ENCODE results near the gene CCDC30.
"Not testable (repeated sequence)": the region's sequence is repeated elsewhere in the genome, so short reads cannot be mapped to it uniquely, and the experiment has no call there.

Gene CCDC30

DNA sequence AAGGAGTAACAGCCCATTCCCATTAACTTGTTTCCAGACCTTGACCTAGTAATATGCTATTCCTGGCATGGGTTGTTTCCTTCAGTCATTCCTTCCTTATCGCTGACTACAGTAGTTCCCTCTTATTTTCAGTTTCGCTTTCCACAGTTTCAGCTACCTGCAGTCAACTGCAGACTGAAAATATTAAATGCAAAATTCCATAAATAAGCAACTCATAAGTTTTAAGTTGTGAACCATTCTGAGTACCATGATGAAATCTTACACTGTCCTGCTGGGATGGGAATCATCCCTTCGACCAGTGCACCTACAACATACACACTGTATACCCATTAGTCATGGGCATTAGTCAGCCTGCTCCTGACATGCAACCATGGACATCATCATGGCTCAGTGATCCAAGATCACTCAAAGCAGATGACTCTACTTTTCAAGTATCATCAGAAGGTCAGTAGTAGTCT, 66.7 kb downstream of the CCDC30 start:
- DNase-seq (ENCODE audit: low read depth): no peak

DNA sequence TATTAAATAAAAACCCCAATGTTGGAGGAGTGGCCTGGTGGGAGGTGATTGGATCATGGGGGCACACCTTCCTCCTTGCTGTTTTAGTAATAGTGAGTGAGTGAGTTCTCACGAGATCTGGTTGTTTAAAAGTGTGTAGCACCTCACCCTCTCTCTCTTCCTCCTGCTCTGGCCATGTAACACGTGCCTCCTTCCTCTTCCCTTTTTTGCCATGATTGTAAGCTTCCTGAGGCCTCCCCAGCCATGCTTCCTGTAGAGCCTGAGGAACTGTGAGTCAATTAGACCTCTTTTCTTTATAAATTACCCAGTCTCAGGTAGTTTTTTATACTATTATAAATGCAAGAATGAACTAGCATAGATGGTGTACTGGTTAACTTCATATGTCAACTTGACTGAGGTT, 68.0 kb downstream of the CCDC30 start:
- DNase-seq (ENCODE audit: low read depth): no peak

DNA sequence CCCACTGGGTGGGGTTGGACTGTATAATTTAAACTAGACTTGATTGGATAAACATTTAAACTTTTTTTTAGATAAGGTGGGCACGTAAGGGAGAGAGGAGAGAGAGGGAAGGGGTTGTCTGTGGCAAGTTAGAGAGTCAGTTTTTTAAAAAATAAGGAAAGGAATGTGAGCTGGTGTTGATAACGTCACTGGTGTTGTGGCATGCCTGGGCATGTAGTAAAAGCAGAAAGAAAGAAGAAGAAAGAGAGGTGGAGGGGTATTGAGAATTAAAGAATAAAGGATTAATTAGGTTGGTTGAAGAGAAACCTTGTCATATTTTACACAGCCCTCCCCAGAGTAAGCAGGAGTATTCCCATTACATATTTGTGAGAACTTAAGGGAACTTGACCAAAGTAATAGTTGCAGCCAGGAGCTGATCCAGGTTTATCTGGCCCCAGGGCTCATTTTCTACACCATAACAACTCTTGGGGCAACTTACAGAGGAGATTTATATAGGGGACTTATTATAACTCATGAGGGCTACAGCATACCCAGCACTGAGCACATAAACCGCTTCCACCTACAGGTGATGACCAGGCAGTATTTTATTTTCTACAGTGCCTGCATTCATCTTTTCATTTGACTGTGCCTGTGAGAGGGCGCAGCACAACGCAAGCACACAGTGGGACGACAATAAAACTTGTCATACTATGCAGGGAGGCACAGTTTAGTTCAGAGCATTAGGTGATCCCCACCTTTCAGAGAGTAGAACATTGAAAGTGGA, 70.2 kb downstream of the CCDC30 start:
- no peak for DNase-seq (ENCODE audit: low read depth)

DNA sequence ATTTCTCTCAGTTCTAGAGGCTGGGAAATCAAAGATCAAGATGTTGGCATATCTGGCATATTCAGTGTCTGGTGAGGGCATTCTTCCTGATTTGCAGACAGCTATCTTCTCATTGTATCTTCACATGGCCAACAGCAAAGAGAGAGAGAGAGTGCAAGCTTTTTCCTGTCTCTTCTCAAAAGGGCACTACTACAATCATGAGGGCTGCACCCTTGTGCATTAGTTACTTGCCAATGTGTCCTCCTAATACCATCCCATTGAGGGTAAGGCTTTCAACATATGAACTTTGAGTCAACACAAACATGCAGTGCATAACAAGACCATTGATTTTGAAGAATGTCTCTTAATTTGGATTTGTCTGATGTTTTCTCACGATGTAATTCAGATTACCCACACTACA, 78.0 kb downstream of the CCDC30 start:
- DNase-seq (ENCODE audit: low read depth): no peak

DNA sequence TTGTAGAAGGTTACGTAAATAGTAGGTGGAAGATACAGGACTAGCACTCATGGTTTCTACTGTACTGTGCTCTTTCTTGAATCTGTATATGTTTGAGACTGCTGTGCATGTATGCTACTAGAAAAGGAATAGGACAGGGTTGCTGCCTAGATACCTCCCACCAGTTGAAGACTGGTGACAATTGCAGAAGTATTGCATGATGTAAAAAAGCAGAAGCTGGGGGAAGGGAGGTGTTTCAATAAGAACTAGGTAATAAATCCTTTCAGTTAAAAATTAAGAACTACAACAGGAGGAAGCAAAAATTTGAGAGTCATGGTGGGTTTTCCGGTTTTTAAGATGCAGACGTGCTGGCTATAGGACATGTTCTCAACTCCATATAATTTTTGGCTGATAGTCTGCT, 88.1 kb downstream of the CCDC30 start:
- no peak for DNase-seq (ENCODE audit: low read depth)

DNA sequence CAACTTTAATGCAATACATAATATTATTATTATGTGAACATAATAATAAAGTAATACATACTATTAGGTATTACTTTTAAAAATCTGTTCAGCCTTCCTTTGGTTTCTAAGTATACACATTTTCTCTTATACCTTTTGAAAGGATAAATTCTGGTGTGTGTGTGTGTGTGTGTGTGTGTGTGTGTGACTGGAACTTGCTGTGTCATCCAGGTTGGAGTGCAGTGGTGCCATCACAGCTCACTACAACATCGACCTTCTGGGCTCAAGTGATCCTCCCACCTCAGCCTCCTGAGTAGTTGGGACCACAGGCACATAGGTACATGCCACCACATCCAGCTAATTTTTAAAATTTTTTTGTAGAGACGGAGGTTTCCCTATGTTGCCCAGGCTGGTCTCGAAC, 88.5 kb downstream of the CCDC30 start:
- no peak for DNase-seq (ENCODE audit: low read depth)

DNA sequence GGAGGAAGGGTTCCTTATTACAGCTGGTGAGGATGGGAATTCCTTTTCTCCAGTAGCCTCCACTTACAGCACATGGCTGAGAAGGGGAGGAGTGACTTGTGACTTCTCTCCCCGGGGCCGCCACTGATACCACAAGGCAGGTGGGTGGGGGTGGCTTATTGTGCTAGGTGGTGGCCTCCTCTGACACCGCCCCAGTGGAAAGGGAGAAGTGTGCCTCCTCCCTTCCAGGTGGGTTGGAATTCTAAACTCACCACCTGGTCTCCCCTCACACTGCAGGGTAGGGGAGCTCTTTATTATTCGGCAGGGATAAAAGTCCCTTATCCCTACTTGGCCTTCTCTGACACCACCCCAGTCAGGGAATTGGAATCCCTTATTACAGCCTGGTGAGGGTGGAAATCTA, 89.5 kb downstream of the CCDC30 start:
- no peak for DNase-seq (ENCODE audit: low read depth)

DNA sequence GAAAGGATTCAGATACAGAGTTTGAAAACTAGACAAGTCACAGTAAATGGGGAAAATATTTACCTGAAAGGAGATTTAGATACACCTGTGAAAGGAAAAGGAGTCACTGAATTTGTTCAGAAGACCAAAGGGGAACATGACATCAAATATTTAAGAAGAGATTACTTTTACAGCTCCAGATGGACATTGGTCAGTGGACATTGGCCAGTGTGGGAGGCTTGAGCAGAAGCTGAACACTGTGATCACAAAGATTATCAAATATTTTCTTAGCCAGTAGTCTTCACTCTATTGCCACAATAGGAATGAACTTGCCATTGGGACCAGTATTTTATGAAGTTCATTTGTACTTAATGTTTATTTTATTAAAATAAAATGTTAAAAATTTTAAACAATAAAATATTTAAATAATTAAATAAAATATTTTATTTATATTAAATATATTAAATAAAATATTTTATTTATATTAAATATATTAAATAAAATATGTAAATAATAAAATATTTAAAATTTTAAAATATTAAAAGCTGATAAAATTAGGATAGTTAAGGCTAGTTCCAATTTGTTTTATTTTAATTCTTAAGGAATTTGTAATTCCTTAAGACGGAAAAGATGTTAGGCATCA, 94.3 kb downstream of the CCDC30 start:
- no peak for DNase-seq (ENCODE audit: low read depth)

DNA sequence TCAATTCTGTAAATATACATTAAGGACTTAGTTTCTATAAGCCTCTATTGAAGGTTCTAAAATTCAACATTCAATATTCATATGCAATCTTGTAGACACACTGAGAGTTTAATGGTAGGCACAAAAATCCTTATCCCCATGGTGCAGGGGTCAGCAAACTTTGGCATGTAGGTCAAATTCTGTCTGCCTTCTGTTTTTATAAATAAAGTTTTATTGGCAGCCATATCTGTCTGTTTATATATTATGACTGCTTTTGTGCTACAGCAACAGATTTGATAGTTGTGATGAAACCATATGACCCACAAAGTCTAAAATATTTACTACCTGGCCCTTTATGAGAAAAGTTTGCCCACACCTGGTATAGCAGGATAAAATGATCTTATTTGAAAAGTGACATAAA, 104.0 kb downstream of the CCDC30 start:
- no peak for DNase-seq (ENCODE audit: low read depth)

DNA sequence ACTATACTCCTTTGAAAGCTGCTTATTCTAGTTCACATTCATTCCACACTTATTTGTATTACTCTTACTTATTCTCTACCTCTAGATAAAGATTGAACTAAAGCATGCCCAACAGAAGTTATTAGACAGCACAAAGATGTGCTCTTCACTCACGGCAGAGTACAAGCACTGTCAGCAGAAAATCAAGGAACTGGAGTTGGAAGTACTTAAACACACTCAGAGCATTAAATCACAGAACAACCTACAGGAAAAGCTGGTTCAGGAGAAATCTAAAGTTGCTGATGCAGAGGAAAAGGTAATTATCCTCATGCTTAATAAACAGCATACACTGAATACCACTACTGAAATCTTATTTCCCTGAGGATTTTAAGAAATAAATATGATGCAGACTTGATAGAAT, 113.8 kb downstream of the CCDC30 start:
- no peak for DNase-seq (ENCODE audit: low read depth)

DNA sequence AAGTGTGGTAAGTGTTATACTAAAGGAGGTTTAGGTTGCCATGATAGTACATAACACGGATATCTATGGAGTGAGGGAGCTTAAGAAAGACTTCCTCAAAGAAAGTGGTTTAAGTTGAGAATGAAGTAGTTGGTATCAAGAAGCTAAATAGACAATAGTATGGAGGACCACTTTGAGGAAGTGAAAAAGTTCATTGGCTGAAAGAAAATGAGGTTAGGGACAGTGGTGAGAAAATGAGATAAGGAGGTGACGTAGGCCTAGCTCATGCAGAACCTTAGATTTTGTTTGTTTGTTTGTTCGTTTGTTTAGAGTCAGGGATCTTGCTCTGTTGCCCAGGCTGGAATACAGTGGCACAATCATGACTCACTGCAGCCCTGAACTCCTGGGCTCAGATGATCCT, 122.9 kb downstream of the CCDC30 start:
- DNase-seq (ENCODE audit: low read depth): no peak

DNA sequence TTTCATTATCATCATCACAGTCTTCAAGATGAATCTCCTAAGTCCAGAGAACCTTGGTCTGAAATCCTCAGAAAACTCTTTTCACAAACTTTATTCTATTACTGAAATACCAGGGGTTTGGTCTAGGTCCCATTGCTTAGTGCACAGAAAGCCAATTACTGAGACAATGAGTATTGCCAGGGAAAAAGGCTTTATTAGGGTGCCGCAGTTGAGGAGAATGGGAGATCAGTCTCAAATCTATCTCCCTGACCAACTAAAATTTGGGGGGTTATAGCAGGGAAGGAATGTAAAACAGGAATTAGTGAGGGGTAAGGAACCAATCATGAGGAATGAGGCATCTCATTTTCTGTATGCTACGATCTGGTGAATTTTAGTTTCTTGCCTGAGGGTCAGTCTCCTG, 124.7 kb downstream of the CCDC30 start:
- DNase-seq (ENCODE audit: low read depth): no peak

DNA sequence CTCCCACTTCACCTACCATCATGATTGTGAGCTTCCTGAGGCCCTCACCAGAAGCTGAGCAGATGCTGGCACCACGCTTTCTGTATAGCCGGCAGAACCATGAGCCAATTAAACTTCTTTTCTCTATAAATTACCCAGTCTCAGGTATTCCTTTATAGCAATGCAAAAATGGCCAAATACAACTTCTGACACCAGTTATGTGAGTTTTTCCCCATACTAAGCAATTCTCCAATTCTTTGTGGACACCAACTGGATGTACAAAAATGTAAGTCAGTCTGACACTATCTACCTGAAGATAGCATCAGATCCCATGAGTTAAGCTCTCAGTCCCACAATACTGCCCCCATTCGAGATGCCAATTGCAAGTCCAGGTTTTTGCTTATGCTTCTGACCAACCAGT, 129.7 kb downstream of the CCDC30 start:
- no peak for DNase-seq (ENCODE audit: low read depth)

DNA sequence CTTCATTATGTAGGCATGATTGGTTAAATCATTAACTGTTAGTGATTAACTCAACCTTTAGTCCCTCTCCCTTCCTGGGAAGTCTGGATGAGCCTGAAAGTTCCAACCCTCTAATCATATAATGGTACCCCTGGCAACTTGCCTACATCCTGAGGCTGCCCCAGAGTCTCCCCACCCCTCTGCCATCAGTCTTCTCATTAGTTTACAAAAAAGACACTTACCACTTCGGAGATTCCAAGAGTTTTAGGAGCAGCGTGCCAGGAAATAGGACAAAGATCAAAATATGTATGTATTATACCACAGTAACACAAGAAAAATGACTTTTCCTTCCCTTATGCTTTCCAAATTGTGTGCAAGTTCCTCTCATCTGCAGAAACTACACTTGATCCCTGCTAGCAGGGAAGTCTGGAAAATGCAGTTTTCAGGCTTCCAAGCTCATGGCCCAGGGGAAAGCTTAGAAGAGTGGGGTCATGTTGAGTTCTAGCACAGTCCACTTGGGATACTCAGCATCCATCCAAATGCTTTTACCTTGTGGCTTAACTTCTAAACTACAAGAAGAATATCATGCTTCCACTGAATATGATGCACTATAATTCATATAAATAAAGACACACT, 130.5 kb downstream of the CCDC30 start:
- no peak for DNase-seq (ENCODE audit: low read depth)

DNA sequence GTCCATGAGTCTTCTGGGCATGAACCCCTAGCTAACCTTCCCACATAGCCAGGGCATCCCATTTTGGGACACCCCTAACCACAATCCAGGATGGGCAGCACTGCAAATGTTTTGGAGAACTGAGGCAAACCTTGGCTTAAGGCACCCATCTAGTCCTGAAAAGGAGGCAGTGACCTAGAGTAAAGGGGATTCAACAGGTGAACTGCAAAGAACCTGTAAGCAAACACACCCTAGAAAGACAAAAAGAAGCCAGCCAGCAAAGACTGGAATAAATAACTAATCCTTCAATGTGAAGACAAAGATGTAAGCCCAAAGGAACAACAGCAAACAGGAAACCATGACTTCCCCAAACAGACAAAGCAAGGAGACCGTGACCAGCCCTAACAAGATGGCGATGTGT, 138.4 kb downstream of the CCDC30 start:
- DNase-seq (ENCODE audit: low read depth): no peak

DNA sequence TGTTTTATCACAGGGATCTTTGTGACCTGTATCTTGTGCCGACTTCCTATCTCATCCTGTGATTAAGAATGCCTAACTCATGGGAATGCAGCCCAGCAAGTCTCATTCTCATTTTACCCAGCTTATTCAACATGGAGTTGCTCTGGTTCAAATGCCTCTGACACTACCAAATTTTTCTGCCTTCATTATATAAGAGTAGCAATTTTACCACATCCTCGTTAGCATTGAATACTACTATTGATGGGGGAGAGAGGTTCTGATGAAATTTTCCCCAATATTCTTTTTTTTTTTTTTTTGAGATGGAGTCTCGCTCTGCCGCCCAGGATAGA, 150.7 kb downstream of the CCDC30 start:
- DNase-seq (ENCODE audit: low read depth): no peak

DNA sequence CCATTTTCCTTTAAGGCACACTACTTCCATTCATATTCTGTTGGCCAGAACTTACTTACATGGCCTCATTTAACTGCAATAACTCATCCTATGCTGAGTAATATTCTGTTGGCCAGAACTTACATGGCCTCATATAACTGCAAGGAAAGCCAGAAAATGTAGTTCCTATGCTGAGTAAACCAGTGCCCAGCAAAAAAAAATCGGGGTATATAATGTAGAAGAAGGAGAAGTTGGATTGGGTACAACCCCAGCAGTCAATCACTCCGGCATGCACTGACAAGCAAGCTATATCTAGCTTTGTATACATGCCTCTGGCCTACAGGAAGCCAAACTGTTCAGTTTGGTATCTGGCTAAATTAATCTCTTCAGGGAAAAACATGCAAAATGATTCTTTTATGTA, 155.8 kb downstream of the CCDC30 start:
- no peak for DNase-seq (ENCODE audit: low read depth)

DNA sequence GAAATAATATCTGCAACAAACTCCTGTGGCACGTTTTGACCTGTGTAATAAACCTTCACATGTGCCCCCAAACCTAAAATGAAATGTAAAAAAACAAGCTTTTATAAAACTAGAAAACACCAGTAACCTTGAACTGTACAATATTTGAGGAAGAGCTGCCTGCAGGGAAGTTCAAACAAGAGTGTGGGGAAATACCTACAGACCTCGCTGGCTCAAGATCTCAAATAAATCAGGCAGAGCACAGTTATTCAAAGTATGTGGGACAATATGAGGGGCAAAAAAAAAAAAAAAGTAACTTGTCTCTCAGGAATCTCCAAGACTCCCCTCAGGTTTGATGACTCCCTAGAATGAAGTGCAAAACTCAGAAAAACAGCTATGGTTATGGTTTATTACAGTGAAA, 157.2 kb downstream of the CCDC30 start:
- no peak for DNase-seq (ENCODE audit: low read depth)

DNA sequence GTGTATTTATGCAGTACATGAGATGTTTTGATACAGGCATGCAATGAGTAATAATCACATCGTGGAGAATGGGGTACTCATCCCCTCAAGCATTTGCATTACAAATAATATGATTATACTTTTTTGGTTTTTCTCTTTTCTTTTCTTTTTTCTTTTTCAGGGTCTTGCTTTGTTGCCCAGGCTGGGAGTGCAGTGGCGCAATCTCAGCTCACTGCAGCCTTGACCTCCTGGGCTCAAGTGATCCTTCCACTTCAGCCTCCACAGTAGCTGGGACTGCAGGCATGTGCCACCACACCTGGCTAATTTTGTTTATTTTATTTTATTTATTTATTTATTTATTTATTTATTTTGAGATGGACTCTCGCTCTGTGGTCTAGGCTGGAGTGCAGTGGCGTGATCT, 158.1 kb downstream of the CCDC30 start:
- DNase-seq (ENCODE audit: low read depth): not testable (repeated sequence)

DNA sequence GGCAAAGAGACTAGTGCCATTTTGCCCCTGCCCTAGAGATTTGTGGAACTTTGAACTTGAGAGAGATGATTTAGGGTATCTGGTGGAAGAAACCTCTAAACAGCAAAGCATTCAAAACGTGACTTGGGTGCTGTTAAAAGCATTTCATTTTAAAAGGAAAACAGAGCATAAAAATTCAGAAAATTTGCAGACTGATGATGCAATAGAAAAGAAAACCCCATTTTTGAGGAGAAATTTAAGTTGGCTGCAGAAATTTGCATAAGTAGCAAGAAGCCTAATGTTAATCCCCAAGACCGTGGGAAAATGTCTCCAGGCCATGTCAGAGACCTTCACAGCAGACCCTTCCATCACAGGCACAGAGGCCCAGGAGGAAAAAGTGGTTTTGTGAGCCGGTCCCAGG, 164.1 kb downstream of the CCDC30 start:
- DNase-seq (ENCODE audit: low read depth): not testable (repeated sequence)

DNA sequence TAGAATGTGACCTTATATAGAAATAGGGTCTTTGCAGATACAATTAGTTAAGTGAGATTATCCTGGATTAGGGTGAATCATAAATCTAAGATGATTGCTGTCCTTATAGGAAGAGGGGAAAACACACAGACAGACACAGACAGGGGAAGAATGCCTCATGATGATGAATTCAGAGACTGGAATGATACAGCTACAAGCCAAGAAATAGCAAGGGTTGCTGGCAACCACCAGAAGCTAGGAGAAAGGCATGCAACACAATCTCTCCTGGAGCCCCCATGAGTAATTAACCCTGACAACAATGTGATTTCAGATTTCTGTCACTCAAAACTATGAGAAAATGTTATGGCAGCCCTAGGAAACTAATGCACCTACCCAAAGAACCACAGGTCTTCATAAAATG, 176.0 kb downstream of the CCDC30 start:
- DNase-seq (ENCODE audit: low read depth): no peak

DNA sequence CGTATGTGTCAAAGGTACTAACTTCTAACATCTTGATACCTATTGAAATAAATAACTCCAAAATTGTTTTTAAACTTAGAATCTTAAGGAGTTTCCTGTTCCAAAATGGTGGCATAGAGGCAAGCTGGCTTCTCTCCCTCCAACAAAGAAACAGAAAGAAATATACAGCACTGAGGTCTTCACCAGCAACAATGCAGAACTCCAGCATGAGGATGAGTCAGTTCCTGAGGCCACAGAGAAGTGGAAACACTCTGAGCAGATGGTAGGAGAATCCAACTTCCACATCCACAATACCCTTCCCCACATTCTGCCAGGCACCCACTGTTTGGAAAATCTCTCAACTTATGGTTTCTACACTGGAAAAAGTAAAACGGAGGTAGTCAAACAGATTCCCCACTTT, 183.0 kb downstream of the CCDC30 start:
- DNase-seq (ENCODE audit: low read depth): no peak

DNA sequence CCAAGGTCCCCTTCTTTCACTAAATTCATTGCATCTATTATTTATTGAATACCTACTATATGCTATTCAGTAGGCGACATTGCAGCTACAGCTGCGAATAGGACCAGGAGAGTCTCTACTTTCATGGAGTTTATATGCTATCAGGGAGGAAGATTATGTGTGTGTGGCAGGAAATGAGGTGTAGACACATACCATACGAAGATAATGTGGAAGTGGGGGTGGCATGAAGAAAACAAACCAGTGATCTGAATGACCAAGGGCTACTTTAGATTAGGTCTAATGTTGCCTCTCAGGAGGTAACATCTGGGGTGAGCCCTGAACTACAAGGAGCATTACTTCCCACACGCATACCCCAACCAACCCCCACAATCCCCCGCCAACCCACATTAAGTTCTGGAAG, 194.1 kb downstream of the CCDC30 start:
- no peak for DNase-seq (ENCODE audit: low read depth)
